ENCODE data around the gene RABAC1. TPM values are rescaled to one million over a fixed set of nuclear protein-coding genes. Genes with fewer than 3 reads are reported as not detected.

RABAC1 gene
- total and polyA plus RNA-seq, 2 of the 13 experiments (the other 11 are each of a cell fraction or from before 2014, with no cell fraction given): 37.4 to 74.0 TPM

GRCh38 chr19:41959056-41960053, at the start of gene RABAC1 (continued):
- TF ChIP-seq SKI (IDR thresholded peaks at IDR 0.05; ENCODE audit: partially characterized antibody) (no peak), ETV6 (CRISPR knock-in tag; conservative IDR thresholded peaks at IDR 0.05) (no peak), HMGXB4 (CRISPR knock-in tag; IDR thresholded peaks at IDR 0.05; ENCODE audit: borderline replicate concordance in 1 of 2, low read depth in 1 of 2) (peak in 1 of 2 experiments; percentile 19; a peak in 2 of 4 replicates), ZNF496 (CRISPR knock-in tag; IDR thresholded peaks at IDR 0.05; ENCODE audit: insufficient replicate concordance) (no peak), ZNF674 (CRISPR knock-in tag; IDR thresholded peaks at IDR 0.05; ENCODE audit: low read depth) (no peak), KLF13 (CRISPR knock-in tag; IDR thresholded peaks at IDR 0.05) (no peak), ZNF10 (CRISPR knock-in tag; IDR thresholded peaks at IDR 0.05; ENCODE audit: borderline replicate concordance, low read depth) (no peak), SMARCE1 (IDR thresholded peaks at IDR 0.05; ENCODE audit: borderline replicate concordance) (no peak), ZNF761 (CRISPR knock-in tag; conservative IDR thresholded peaks at IDR 0.05) (0 out of 2 replicates have a peak, but pooled peaks have one; percentile 55), MTA3 (CRISPR knock-in tag; IDR thresholded peaks at IDR 0.05) (no peak), HIC2 (CRISPR knock-in tag; IDR thresholded peaks at IDR 0.05; ENCODE audit: low read depth) (no peak), ZNF253 (CRISPR knock-in tag; IDR thresholded peaks at IDR 0.05; ENCODE audit: borderline replicate concordance) (no peak), GFI1 (CRISPR knock-in tag; IDR thresholded peaks at IDR 0.05; ENCODE audit: borderline replicate concordance) (0 out of 2 replicates have a peak, but pooled peaks have one; percentile 4), REL (CRISPR knock-in tag; conservative IDR thresholded peaks at IDR 0.05) (no peak), FOXP1 (IDR thresholded peaks at IDR 0.05) (no peak), FOXP1 (CRISPR knock-in tag; IDR thresholded peaks at IDR 0.05) (no peak)
- TF ChIP-seq, protein P1, sequence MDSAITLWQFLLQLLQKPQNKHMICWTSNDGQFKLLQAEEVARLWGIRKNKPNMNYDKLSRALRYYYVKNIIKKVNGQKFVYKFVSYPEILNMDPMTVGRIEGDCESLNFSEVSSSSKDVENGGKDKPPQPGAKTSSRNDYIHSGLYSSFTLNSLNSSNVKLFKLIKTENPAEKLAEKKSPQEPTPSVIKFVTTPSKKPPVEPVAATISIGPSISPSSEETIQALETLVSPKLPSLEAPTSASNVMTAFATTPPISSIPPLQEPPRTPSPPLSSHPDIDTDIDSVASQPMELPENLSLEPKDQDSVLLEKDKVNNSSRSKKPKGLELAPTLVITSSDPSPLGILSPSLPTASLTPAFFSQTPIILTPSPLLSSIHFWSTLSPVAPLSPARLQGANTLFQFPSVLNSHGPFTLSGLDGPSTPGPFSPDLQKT (CRISPR knock-in tag; IDR thresholded peaks at IDR 0.05; ENCODE audit: borderline replicate concordance): no peak
- TF ChIP-seq, protein P2, sequence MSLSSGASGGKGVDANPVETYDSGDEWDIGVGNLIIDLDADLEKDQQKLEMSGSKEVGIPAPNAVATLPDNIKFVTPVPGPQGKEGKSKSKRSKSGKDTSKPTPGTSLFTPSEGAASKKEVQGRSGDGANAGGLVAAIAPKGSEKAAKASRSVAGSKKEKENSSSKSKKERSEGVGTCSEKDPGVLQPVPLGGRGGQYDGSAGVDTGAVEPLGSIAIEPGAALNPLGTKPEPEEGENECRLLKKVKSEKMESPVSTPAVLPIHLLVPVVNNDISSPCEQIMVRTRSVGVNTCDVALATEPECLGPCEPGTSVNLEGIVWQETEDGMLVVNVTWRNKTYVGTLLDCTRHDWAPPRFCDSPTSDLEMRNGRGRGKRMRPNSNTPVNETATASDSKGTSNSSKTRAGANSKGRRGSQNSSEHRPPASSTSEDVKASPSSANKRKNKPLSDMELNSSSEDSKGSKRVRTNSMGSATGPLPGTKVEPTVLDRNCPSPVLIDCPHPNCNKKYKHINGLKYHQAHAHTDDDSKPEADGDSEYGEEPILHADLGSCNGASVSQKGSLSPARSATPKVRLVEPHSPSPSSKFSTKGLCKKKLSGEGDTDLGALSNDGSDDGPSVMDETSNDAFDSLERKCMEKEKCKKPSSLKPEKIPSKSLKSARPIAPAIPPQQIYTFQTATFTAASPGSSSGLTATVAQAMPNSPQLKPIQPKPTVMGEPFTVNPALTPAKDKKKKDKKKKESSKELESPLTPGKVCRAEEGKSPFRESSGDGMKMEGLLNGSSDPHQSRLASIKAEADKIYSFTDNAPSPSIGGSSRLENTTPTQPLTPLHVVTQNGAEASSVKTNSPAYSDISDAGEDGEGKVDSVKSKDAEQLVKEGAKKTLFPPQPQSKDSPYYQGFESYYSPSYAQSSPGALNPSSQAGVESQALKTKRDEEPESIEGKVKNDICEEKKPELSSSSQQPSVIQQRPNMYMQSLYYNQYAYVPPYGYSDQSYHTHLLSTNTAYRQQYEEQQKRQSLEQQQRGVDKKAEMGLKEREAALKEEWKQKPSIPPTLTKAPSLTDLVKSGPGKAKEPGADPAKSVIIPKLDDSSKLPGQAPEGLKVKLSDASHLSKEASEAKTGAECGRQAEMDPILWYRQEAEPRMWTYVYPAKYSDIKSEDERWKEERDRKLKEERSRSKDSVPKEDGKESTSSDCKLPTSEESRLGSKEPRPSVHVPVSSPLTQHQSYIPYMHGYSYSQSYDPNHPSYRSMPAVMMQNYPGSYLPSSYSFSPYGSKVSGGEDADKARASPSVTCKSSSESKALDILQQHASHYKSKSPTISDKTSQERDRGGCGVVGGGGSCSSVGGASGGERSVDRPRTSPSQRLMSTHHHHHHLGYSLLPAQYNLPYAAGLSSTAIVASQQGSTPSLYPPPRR (CRISPR knock-in tag; IDR thresholded peaks at IDR 0.05; ENCODE audit: borderline replicate concordance): no peak; the same call in 1 of the 2 replicates

Measured in HepG2 (cell line).